ENCODE measurements around the gene SNCB.

- TF ChIP-seq CTCF (conservative IDR thresholded peaks at IDR 0.05; ENCODE audit: low read depth, low read length) (no peak), EZH2 (IDR thresholded peaks at IDR 0.05; ENCODE audit: low read length, unreplicated experiment) (no peak), EZH2phosphoT487 (IDR thresholded peaks at IDR 0.05; ENCODE audit: borderline replicate concordance, low read length) (no peak)
Measured at GRCh38 chr5:176671399-176671798, 41.1 kb upstream of the SNCB start.

All from PC-3 (cell line).